Measurements from ENCODE around the gene RBM15B.

DNA sequence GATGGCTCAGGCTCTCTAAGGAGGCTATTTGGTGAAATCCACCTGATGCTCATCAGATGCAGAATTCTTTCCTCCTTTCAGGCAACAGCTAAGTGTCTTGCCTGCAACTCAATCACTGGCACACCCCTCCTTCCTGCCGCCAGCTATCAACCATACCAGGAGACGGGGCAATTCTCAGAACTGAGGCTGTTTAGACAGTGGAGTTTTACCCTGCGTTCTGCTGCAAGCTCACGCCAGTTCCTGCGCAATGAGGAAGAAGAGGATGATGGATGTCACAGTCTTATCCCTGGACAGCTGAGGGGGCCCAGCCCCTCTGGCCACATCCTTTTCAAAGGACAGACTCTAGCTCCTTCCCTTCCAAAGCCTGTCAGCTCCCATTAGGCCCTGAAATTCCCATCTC lies 13.0 kb upstream of the RBM15B start:
- TF ChIP-seq SIN3A (IDR thresholded peaks at IDR 0.05; ENCODE audit: borderline replicate concordance, insufficient read depth, low read depth, low read length) (no peak), POLR2AphosphoS5 (IDR thresholded peaks at IDR 0.05; ENCODE audit: low read depth, low read length) (no peak), TCF7L2 (IDR thresholded peaks at IDR 0.05; ENCODE audit: low read depth, low read length) (no peak)
- TF ChIP-seq, protein P1, sequence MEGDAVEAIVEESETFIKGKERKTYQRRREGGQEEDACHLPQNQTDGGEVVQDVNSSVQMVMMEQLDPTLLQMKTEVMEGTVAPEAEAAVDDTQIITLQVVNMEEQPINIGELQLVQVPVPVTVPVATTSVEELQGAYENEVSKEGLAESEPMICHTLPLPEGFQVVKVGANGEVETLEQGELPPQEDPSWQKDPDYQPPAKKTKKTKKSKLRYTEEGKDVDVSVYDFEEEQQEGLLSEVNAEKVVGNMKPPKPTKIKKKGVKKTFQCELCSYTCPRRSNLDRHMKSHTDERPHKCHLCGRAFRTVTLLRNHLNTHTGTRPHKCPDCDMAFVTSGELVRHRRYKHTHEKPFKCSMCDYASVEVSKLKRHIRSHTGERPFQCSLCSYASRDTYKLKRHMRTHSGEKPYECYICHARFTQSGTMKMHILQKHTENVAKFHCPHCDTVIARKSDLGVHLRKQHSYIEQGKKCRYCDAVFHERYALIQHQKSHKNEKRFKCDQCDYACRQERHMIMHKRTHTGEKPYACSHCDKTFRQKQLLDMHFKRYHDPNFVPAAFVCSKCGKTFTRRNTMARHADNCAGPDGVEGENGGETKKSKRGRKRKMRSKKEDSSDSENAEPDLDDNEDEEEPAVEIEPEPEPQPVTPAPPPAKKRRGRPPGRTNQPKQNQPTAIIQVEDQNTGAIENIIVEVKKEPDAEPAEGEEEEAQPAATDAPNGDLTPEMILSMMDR (IDR thresholded peaks at IDR 0.05), result no peak
- TF ChIP-seq, protein P2, sequence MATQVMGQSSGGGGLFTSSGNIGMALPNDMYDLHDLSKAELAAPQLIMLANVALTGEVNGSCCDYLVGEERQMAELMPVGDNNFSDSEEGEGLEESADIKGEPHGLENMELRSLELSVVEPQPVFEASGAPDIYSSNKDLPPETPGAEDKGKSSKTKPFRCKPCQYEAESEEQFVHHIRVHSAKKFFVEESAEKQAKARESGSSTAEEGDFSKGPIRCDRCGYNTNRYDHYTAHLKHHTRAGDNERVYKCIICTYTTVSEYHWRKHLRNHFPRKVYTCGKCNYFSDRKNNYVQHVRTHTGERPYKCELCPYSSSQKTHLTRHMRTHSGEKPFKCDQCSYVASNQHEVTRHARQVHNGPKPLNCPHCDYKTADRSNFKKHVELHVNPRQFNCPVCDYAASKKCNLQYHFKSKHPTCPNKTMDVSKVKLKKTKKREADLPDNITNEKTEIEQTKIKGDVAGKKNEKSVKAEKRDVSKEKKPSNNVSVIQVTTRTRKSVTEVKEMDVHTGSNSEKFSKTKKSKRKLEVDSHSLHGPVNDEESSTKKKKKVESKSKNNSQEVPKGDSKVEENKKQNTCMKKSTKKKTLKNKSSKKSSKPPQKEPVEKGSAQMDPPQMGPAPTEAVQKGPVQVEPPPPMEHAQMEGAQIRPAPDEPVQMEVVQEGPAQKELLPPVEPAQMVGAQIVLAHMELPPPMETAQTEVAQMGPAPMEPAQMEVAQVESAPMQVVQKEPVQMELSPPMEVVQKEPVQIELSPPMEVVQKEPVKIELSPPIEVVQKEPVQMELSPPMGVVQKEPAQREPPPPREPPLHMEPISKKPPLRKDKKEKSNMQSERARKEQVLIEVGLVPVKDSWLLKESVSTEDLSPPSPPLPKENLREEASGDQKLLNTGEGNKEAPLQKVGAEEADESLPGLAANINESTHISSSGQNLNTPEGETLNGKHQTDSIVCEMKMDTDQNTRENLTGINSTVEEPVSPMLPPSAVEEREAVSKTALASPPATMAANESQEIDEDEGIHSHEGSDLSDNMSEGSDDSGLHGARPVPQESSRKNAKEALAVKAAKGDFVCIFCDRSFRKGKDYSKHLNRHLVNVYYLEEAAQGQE (IDR thresholded peaks at IDR 0.05; ENCODE audit: insufficient read depth in 1 of 2, low read depth in 2 of 2, low read length in 1 of 2), result no peak

All from Panc1 (cell line).